Stimulated activated CD4-positive, alpha-beta T cell treated with anti-CD3 and anti-CD28 coated beads, TNF-alpha, amount 100 ng/mL, for 4 hours (primary cell): ENCODE measurements around the gene WNT3A.

ENCODE experiments used
- DNase-seq, 3 experiments: peaks; one replicate each; pipeline ENCODE4 v3.0.0-alpha.2; 2020; ENCODE audit warnings: low read depth in 3 of 3

The WNT3A gene

GRCh38 chr1:228084325-228084724 lies 77.5 kb downstream of the WNT3A start:
- DNase-seq = no peak

GRCh38 chr1:228084797-228085196 lies 78.0 kb downstream of the WNT3A start:
- no peak for DNase-seq

- no peak for DNase-seq
Observed at GRCh38 chr1:228085287-228085951, 78.6 kb downstream of the WNT3A start.

- DNase-seq = no peak
Observed at GRCh38 chr1:228087771-228088251, 81.0 kb downstream of the WNT3A start.

GRCh38 chr1:228088586-228089498 lies 82.0 kb downstream of the WNT3A start:
- no peak for DNase-seq

GRCh38 chr1:228089519-228090380 lies 83.0 kb downstream of the WNT3A start:
- DNase-seq = no peak

GRCh38 chr1:228090613-228091081 lies 83.8 kb downstream of the WNT3A start:
- DNase-seq = no peak

- no peak for DNase-seq
Observed at GRCh38 chr1:228091084-228091483, 84.3 kb downstream of the WNT3A start.

- DNase-seq = no peak
Observed at GRCh38 chr1:228092342-228093049, 85.7 kb downstream of the WNT3A start.

- DNase-seq = no peak
Observed at GRCh38 chr1:228093050-228093906, 86.5 kb downstream of the WNT3A start.

GRCh38 chr1:228094432-228095016 lies 87.7 kb downstream of the WNT3A start:
- DNase-seq = no peak

GRCh38 chr1:228095161-228095560 lies 88.4 kb downstream of the WNT3A start:
- DNase-seq = no peak

- DNase-seq = no peak
Observed at GRCh38 chr1:228095938-228096337, 89.1 kb downstream of the WNT3A start.

- DNase-seq = no peak
Observed at GRCh38 chr1:228096416-228097332, 89.9 kb downstream of the WNT3A start.

GRCh38 chr1:228097333-228098081 lies 90.7 kb downstream of the WNT3A start:
- DNase-seq = no peak

- no peak for DNase-seq
Observed at GRCh38 chr1:228098323-228098931, 91.6 kb downstream of the WNT3A start.

- no peak for DNase-seq
Observed at GRCh38 chr1:228099331-228099732, 92.5 kb downstream of the WNT3A start.
